COLO668 (cell line): Measurements from ENCODE around the gene MYO10.
A peak's percentile ranks its signal among the peaks of the same experiment; 100 is the strongest.
"Not testable (repeated sequence)": the region's sequence is repeated elsewhere in the genome, so short reads cannot be mapped to it uniquely, and the experiment has no call there.

Experiments
- DNase-seq: peaks from one replicate; lab custom pipeline; 2025; ENCODE audit not compliant: unreplicated experiment; lab: John Stamatoyannopoulos, UW

The MYO10 gene

DNA sequence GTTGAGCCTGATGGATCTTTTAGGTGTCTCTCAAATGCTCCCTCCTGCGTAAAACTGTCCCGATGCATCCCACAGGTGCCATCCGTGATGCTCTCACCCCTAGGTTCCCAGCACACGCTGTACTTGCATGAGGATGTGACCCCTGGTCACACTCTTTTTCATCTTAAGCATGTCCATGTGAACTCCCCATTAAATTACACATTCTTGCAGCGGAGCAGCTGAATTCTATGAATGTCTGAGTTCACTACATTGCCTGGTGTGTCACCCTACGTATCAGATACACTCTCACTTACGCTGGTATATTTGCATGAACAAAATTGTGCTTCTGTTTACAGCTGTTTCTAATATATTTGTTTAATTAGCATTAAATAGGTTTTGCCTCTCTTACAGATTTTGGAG, 214.0 kb downstream of the MYO10 start:
- no peak for DNase-seq

DNA sequence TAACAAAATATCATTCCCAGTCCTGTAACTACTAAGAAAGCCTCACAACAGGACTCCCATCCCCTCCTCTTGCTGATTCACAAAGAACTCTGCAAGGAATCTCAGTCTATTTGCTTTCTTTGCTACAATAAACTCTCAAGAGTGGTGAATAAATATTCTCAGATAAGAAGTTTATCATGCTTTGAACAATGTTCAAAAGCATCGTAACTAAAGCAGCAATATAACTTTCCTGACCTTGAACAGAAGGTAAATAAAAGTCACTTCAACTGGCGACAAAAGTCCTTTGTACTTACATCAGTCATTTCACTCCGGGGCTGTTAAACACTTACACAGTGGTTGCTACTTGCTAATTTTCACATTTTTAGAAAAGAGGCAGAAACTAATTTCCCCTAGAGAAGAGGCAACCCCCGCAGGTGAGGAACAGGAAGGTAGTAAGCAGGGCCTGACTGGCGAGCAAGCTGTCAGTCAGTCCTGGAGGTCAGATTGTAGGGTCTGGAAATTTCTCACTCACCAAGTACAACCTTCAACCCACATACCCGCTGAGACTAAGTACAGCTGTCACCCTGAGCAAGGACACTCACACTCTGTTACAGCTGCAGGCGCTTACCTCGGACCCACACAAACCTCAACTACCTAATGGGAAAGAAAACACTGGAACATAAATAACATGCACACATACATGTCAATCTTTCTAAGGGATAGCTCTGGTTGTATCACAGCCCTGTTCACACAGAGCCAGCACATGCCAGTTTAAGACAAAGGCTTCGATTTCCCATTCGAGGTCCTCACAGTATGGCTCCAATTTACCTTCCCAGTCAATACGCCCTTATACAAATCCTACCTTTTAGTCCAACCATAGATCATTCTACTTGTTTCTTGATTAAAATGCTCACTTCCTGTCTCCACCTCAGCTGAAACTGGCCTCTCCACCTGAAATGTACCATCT, 214.7 kb downstream of the MYO10 start:
- DNase-seq: no peak

DNA sequence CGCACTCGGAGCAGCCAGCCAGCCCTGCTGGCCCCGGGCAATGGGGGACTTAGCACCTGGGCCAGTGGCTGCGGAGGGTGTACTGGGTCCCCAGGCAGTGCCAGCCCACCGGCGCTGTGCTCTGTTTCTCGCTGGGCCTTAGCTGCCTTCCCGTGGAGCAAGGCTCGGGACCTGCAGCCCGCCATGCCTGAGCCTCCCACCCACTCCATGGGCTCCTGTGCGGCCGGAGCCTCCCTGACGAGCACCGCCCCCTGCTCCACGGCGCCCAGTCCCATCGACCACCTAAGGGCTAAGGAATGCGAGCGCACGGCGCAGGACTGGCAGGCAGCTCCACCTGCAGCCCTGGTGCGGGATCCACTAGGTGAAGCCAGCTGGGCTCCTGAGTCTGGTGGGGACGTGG, 218.1 kb downstream of the MYO10 start:
- not testable (repeated sequence) for DNase-seq

DNA sequence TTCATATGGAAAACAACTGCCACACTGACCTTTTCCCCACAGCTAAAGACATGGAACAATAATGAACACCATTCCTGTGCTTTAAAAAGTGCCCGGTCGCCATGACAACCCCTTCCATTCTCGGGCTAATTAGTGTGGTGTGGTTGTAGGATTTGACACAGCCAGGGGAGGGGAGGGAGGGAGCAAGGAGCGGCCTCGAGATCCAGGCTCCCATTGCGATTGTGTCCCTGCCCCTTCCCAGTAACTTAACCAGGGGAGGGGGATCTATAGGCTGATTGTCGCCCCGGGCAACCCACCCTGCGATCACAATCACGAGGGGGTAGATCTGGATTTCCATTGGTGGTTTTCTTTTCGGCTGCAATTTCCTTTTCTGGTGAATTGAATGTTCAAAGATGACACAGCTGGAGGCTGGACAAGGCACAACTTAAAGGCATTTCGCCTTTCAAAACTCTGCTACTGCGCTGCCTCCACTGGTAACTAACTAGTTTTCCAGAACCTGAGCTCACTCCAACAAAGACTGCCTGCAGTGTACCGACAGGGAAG, 222.6 kb downstream of the MYO10 start:
- no peak for DNase-seq

DNA sequence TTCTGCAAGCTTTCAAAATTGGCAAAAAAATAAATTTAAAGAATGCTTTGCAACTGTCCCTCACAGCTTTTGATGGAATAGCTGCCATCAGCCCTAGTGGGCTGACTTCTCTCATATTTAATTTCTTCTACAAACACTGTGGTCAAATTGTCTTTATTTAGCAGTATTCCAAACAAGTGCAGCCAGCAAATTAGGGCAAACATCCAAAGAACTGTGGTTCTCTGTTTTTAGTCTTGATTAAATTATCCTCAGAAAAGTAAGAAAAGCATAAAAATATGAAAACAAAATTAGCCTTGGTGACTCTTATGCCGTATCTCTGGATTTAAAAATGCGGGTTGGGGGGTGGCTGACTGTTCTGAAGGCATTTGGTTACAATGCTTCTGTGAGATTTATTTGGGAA, 223.5 kb downstream of the MYO10 start:
- no peak for DNase-seq

DNA sequence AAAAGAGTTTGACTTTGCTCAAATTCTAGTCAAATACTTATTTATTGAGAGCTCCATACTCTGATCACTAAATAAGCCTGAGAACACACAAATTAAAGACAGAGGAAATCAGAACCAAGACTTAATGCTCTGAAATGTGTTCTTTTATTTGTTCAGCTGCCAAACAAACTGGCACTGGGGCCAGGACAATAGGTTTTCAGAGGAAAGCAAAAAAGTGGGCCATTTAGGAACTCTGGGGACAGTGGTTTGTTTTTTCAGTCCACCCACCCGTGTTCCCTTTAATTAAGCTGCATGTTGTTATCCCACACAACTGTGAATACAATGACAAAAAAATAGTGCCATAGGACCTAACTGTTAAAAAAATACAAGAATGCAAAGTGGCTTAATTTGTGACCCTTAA, 223.9 kb downstream of the MYO10 start:
- no peak for DNase-seq

DNA sequence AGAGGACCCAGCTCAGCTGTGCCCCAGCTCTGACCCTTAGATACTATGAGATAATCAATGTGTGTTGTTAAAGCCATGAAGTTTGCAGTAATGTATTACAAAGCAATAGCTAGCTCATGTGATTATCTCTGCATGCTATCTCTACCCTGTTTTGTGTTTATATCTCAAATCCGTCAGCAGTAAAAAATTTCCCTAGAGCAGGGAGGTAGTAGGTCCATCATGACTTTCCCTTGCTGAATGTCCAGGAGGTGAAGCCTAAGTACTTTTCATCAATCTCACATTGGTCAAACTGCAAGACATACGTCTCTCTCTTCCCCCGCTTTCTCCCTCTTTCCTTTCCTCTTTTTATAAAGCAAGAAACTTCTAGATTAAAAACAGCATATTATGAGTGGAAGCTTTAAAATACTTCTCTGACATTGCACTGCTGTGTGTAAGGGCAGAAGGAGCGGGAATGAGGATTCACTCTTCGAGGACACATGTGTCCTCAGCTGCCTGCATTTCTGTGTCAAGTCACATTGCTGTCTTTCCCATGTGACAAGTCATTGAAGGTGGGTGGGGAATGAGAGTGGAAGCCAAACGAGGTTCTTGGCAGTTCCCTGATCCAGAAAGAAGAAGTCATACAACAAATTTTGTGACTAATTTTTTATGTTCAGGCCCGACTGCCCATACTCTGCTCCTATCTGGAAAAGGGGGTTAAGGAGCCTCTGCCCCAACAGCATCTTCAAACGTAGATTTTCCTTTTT, 226.2 kb downstream of the MYO10 start:
- no peak for DNase-seq

DNA sequence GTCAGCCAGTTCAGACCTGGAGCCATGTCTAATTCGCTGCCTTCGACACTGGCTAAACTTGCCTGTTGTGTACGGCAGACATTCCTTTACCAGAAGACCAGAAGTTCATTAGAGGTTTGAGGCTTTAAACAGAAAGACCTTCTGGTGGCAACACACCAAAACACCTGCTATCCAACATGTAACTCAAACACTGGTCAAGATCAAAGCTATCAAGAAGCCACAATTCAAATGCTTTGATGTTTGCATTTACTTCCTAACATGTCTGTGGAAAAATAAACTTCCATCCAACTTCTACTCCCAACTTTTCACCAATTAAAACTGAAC, 228.3 kb downstream of the MYO10 start:
- DNase-seq: no peak

DNA sequence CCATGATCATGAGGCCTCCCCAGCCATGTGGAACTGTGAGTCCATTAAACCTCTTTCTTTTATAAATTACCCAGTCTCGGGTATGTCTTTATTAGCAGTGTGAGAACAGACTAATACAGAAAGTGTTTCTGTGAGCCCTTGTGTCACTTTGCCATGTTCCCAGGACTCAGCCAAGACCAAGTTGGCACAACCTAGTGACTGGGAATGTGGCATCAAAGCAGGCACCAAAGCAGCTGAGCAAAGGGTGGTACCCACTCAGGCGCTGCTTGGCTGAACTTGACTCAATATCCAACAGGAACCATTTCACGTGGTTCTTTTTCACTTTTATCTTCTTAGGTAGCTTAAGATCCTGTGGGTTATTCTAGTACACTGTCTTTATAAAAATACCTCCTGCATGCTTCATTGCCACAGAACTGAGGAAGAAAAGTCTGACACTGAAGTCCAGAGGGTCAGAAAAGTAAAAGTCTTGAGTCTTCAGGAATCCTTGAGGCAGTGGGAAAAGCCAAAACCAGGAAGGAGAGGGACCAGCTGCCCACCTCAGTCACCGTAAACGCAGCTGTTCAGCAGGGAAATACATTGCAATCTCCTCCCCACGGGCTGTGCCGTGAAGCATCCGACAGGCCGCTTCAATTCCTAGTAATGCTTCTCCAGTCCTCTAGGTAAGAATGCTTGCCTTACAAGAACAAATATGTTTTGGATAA, 228.8 kb downstream of the MYO10 start:
- DNase-seq: no peak

DNA sequence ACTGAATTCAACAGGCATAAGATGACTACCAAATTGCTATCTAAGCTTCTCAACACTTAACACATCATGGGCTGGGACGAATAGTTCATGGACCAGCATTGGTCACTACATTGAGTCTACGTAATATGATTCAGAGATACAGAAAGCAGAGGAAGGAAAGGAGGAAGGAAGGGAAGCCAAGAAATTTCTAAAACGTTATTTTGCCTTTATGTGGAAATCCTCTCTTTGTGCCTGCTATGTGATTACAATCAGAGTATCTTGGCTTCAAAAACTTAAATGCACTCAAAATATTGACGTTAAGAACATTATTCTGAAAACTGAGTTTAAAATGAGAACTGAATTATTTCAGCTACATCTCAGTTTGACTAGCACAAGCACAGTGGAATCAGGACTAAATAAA, 231.1 kb downstream of the MYO10 start:
- DNase-seq: no peak

DNA sequence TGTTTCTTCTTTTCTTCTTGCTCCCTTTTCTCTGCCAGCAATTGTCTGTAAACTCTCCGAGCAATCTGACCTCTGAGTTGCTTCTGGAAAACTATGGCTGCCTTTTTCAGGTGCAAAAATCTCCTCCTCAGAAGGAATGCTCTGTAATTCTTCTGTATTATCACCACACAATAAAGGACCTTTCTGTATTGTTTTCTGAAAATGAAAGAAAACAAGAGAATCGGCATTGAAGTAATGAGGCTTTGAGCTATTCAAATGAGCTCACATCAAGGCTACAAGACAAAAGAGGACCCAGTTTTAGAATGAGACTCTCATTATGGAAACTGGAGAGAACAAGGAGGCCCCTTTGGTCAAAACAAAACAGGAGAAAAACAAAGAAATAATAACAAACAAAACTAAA, 233.1 kb downstream of the MYO10 start:
- no peak for DNase-seq

DNA sequence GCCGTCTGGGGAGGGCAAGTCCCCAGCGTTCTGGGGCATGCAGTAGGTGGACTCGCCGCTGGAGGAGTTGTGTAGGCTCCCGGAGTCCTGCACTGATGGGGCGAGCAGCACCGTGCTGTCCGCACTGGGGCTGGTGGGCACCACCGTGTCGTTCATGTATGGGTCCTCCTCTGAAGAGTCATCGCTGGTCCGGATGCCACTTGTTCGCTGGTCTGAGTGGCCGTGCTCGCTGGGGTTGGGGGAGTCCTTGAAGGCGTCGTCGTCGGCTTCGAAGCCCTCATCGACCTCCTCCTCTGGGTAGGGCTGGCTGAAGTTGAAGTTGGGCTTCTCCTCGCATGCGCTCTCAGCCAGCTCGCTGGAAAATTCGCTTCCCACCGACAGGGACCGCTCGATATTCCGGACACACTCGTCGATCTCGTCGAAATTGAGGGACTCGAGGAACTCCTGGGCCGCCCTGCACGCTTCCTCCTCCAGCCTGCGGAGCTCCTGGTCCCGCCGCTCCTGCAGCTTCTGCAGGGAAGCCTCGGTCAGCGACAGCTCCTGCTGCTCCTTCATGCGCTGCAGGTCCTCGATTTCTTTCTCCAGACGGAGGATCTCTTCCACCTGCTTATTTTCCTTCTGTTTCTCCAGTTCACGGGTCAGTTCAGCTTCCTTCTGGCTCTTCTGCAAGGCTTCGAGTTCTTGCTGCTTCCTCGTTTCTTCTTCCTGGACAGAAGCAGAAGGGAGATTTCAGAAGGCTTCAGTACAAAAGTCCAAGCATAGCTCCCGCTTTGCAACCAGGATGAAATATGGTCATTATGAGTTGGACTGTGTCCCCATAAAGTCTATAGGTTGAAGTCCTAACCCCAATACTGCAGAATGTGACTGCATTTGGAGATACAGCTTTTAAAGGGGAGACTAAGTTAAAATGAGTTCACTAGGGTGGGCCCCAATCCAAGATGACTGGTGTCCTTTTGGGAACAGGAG, 234.7 kb downstream of the MYO10 start:
- DNase-seq: no peak

DNA sequence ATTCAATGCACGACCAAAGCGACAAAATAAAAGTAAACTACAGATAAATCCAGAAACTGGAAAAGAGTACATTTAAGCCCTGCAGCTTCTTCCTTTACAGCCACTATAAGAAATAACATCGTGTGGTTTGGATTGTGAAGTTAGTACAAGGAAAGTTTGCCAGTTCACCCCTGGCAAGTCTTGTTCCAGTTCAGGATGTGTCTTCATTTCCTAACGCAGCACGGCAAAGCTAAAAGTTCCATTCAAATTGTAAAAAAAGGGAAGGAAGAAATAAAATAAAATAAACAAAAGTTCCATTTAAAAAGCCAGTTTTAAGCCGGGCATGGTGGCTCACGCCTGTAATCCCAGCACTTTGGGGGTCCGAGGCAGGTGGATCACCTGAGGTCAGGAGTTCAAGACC, 236.0 kb downstream of the MYO10 start:
- DNase-seq: no peak

DNA sequence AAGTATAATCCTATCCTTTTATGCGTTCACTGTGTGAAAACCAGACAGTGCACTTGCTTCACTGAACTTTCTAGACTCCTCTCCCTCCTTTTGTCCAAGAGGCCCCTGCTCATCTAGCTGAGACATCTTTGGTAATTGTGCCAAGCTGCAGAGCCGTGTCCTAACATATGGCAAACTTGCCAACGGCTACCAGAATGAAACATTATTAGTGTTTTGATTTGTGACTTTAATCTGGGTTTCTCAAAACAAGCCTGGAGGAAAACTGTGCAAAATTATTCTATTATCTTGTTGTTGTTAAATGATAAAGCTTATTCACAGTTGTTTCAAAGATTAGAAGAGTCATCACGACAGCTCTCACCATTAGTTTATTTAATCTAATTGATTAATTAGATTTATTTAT, 240.3 kb downstream of the MYO10 start:
- no peak for DNase-seq

DNA sequence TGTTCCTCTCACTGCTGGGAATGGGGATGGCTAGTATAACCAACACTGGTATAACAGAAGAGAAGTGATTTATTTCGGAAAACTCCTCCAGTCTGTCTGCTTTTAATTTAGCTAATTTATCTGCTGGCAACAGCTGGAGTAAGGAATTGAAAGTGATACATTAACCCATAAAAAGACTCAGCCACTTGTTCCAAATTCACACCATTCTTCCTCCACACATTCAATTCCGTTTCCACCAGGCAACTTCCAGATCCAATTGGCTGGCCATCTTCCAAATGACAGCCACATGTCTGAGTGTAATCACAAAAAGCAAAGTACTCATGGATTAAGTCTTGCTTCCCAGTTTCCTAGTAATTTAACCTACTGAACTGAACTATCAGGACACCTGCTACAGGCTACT, 242.2 kb downstream of the MYO10 start:
- no peak for DNase-seq

DNA sequence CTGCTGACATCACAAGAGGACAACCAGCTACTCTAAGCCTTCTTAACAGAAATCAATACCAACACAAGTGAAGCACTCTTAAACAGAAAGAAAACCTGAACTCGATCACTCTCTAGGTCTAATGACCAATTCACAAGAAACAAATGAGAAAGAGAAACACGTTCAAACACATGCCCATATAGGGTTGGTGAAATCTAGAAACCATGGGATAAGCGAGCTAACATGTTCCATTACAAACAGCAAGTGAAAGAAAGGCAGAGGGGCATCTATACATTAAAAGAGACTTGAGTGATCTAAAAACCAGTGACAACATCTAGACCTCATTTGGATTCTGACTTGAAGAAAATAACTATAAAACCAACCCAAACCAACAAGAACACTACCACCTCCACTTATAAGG, 244.4 kb downstream of the MYO10 start:
- DNase-seq: no peak

DNA sequence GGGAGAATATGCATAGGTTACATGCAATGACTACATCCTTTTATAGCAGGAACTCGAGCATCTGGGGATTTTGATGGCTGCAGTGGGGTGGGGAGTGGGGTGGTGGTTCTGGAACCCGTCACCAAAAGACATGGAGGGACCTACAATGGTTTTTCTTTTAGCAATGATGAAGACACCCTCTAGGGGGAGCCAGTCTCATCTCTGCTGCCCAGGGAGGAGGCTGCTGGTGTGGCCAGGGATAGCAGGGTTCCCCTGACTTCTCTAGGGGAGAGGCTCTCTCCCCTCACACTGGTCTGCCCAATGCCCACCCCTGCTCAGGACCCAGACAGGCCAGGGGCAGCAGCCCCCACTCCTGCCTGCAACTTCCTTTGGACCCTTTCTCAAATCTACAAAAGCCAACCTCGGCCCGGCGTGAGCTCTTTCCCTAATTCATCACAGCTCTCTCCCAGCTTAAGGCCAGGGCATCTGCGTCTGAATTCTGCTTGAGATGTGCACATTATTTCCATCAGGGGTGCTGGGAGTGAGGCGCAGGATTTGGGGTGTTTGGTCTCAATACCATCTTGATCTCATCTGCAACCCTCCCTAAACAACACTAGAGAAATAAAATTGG, 245.7 kb downstream of the MYO10 start:
- peak; percentile 26 for DNase-seq

DNA sequence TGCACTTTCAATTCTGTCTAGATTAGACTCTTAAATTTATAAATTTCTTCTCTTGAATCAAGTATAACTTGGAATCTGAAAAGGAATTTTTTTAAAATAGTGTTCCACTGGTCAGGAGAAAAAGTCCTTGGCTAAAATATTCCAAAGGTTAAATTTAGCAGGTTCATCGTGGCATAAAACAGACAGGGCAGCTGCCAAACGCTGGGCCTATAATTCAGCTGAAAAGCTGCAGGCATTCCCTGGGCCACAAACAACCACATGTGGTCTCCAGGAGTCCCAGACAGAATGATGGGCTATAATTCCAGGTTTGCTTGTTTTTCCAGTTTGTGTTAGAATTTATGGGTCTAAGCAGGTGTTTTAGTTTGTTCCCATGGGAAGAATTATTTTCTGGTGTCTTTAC, 248.2 kb downstream of the MYO10 start:
- no peak for DNase-seq

DNA sequence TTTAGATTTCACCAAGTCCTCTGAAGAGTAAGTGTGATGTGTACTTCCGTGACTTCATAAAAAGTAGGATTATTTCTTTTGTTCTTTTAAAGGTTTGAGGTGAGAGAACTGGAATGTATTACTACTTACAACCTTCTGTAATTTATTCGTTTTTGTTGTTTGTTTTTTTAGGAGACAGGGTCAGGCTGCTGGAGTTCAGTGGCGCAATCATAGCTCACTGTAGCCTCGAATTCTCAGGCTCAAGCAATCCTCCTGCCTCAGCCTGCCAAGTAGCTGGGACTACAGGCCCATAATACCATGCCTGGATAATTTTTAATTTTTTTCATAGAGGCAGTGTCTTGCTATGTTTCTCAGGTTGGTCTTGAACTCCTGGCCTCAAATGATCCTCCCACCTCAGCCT, 251.0 kb downstream of the MYO10 start:
- no peak for DNase-seq

DNA sequence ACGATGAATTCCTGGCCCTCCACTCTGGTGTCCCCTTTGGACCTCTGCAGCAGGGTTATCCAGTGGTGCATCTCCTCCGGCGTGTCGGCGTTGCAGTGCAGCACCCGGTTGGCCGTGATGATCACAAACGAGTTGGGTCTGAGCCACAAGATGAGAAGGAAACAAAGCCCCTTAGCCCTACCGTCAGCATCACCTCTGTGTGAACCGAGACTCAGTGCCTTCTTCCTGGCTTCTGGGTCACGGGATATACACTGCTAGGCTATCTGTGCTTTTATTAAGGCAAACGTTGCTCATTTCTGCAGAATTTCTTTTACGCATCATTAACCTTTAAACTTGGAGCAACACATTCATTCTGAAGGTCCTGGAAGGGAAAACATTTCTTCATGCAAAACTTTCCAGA, 254.2 kb downstream of the MYO10 start:
- DNase-seq: no peak
